Osteoblast (primary cell): ENCODE results near the gene RSPRY1. TPM values are rescaled to one million over a fixed set of nuclear protein-coding genes. Genes with fewer than 3 reads are reported as not detected.

ENCODE experiments used
- total RNA-seq: library from RNA; depleted of rRNA; stranded (reverse); fragments of >200 nt; gene quantifications from 2 replicates; pipeline ENCODE4 v1.2.3, GENCODE V29; 2012

The RSPRY1 gene
- total RNA-seq, 1 donor = 57.2 TPM

Other genes with a start within 250 kb of the RSPRY1 start
- not detected in 2 replicates for gene CETP, start 224.4 kb upstream of the RSPRY1 start, total RNA-seq
- 52.1 and 57.2 TPM in 2 replicates for gene NLRC5, start 196.8 kb upstream of the RSPRY1 start, total RNA-seq
- gene CPNE2, start 93.7 kb upstream of the RSPRY1 start, total RNA-seq = 11.6 and 15.3 TPM in 2 replicates
- gene PSME3IP1, start 290 bp upstream of the RSPRY1 start, total RNA-seq = 53.9 and 70.2 TPM in 2 replicates
- 85.8 and 88.4 TPM in 2 replicates for gene ARL2BP, start 58.9 kb downstream of the RSPRY1 start, total RNA-seq
- gene PLLP, start 98.3 kb downstream of the RSPRY1 start, total RNA-seq = under 0.01 TPM in 2 replicates
- not detected in 2 replicates for gene CCL22, start 172.5 kb downstream of the RSPRY1 start, total RNA-seq
- under 0.01 TPM in 1 of 2 replicates, not detected in the other for gene CX3CL1, start 186.2 kb downstream of the RSPRY1 start, total RNA-seq
- gene CCL17, start 218.4 kb downstream of the RSPRY1 start, total RNA-seq = not detected in 2 replicates